Activated naive CD4-positive, alpha-beta T cell treated with anti-CD3 and anti-CD28 coated beads, Interleukin-2, amount 50 U/mL, for 72 hours (primary cell): ENCODE results near the gene LMAN1. TPM values are rescaled to one million over a fixed set of nuclear protein-coding genes. Genes with fewer than 3 reads are reported as not detected.

Experiments
- ATAC-seq, 2 donors: fragments of 150-1000 bp; cut with Tn5 transposase; 2 replicates each; pipeline ENCODE4 v1.10.0; 2021; ENCODE audit warnings: mild to moderate bottlenecking in 2 of 2, moderate library complexity in 2 of 2
- DNase-seq, 2 donors: peaks; one replicate each; pipeline ENCODE4 v3.0.0; 2021 to 2022; ENCODE audit warnings: low spot score in 2 of 2
- H3K27ac Mint-ChIP-seq, 2 donors: one replicate each; pipeline ENCODE4 v1.8.0; 2022; ENCODE audit warnings: mild to moderate bottlenecking in 2 of 2, mixed read lengths in 2 of 2
- H3K36me3 Mint-ChIP-seq, 2 donors: one replicate each; pipeline ENCODE4 v1.8.0; 2022; ENCODE audit warnings: mixed read lengths in 2 of 2
- H3K9me3 Mint-ChIP-seq, 2 donors: one replicate each; pipeline ENCODE4 v1.8.0; 2022; ENCODE audit warnings: mixed read lengths in 2 of 2
- total RNA-seq, 2 donors: library from RNA; stranded (reverse); gene quantifications; one replicate each; pipeline ENCODE4 v1.2.3, GENCODE V29; 2022

LMAN1 gene
- total RNA-seq, 2 donors from 2014 or later, result 141 to 144 TPM

- ATAC-seq, result no peak
- Mint-ChIP-seq H3K36me3 (no peaks in the 10 kb centered on the region), H3K9me3 (no peaks in the 10 kb centered on the region), H3K27ac (no peak overlapping the region)
- DNase-seq, result no peak
Observed at GRCh38 chr18:59282341-59282740, 76.7 kb downstream of the LMAN1 start.

- H3K27ac Mint-ChIP-seq, result no peak overlapping the region
- DNase-seq (no peak), ATAC-seq (no peak)
- no peaks in the 10 kb centered on the region for H3K9me3 Mint-ChIP-seq
- H3K36me3 Mint-ChIP-seq, result peaks cover 0 to 1% of the 10 kb centered on the region in 2 donors
Observed at GRCh38 chr18:59279722-59280121, 79.3 kb downstream of the LMAN1 start.

- Mint-ChIP-seq H3K9me3 (no peaks in the 10 kb centered on the region), H3K27ac (no peak overlapping the region), H3K36me3 (peaks cover 0 to 6% of the 10 kb centered on the region in 2 donors)
- ATAC-seq (peak in 1 of 2 donors; percentile 76), DNase-seq (no peak)
Observed at GRCh38 chr18:59279193-59279592, 79.9 kb downstream of the LMAN1 start.

GRCh38 chr18:59278793-59279192 lies 80.3 kb downstream of the LMAN1 start:
- no peak for DNase-seq
- Mint-ChIP-seq H3K36me3 (peaks cover 0 to 6% of the 10 kb centered on the region in 2 donors), H3K27ac (no peak overlapping the region), H3K9me3 (no peaks in the 10 kb centered on the region)
- peak in 1 of 2 donors; percentile 9 for ATAC-seq

Other genes with a start within 250 kb of the LMAN1 start
- gene SEC11C, start 219.4 kb downstream of the LMAN1 start, total RNA-seq, result 10 to 100 TPM; 33.8 to 52.9 TPM
- gene GRP, start 139.1 kb downstream of the LMAN1 start, total RNA-seq, result not detected
- under 1 TPM in 1 of 2 donors, not detected in 1; 0.56 TPM for gene RAX, start 85.8 kb downstream of the LMAN1 start, total RNA-seq
- not detected for gene CPLX4, start 40.6 kb downstream of the LMAN1 start, total RNA-seq